H9 (cell line): ENCODE data around the gene GBGT1. TPM values are rescaled to one million over a fixed set of nuclear protein-coding genes. Genes with fewer than 3 reads are reported as not detected.

Experiments
- DNase-seq: peaks from one replicate; pipeline ENCODE4 v3.0.0-alpha.2; 2017
- H2AFZ ChIP-seq: one replicate; pipeline ENCODE4 v1.6.1; 2013; ENCODE audit warnings: mild to moderate bottlenecking, low read length, control low read depth, moderate library complexity
- H2AK5ac ChIP-seq: 2 replicates; pipeline ENCODE4 v1.6.1; 2013; ENCODE audit warnings: low read length, control low read depth, mixed read lengths; ENCODE audit not compliant: insufficient read length
- H2BK120ac ChIP-seq: one replicate; pipeline ENCODE4 v1.6.1; 2013; ENCODE audit warnings: low read depth, mild to moderate bottlenecking, low read length, control low read depth, inconsistent platforms; ENCODE audit not compliant: poor library complexity, severe bottlenecking
- H2BK12ac ChIP-seq: 2 replicates; pipeline ENCODE4 v1.6.1; 2013; ENCODE audit warnings: low read length, control low read depth, mixed read lengths, low read depth; ENCODE audit not compliant: insufficient read length
- H2BK15ac ChIP-seq: 2 replicates; pipeline ENCODE4 v1.6.1; 2013; ENCODE audit warnings: low read depth, low read length, control low read depth
- H2BK20ac ChIP-seq: one replicate; pipeline ENCODE4 v1.6.1; 2013; ENCODE audit warnings: low read depth, mild to moderate bottlenecking, low read length, control low read depth, inconsistent platforms; ENCODE audit not compliant: poor library complexity, severe bottlenecking
- H2BK5ac ChIP-seq: 2 replicates; pipeline ENCODE4 v1.6.1; 2013; ENCODE audit warnings: low read length, control low read depth, mixed read lengths; ENCODE audit not compliant: insufficient read length
- H3K14ac ChIP-seq: 2 replicates; pipeline ENCODE4 v1.6.1; 2013; ENCODE audit warnings: low read length, control low read depth; ENCODE audit not compliant: insufficient read depth
- H3K18ac ChIP-seq: 2 replicates; pipeline ENCODE4 v1.6.1; 2013; ENCODE audit warnings: low read depth, mild to moderate bottlenecking, mixed read lengths, low read length, control low read depth; ENCODE audit not compliant: insufficient read length
- H3K23ac ChIP-seq: 2 replicates; pipeline ENCODE4 v1.6.1; 2013; ENCODE audit warnings: low read length, control low read depth, mixed read lengths, low read depth; ENCODE audit not compliant: insufficient read length
- H3K23me2 ChIP-seq: 2 replicates; pipeline ENCODE4 v1.6.1; 2013; ENCODE audit warnings: low read depth, mild to moderate bottlenecking, mixed read lengths, low read length, control low read depth; ENCODE audit not compliant: insufficient read length, poor library complexity, severe bottlenecking
- H3K27ac ChIP-seq: 2 replicates; pipeline ENCODE4 v1.5.1; 2013; ENCODE audit warnings: low read length, control low read depth, mixed read lengths, low read depth; ENCODE audit not compliant: insufficient read length
- H3K27me3 ChIP-seq: 2 replicates; pipeline ENCODE4 v1.6.1; 2013; ENCODE audit warnings: low read length, control low read depth, inconsistent platforms; ENCODE audit not compliant: insufficient read depth
- H3K4ac ChIP-seq: 2 replicates; pipeline ENCODE4 v1.6.1; 2013; ENCODE audit warnings: low read depth, mild to moderate bottlenecking, control low read depth, inconsistent platforms, low read length, moderate library complexity
- H3K4me1 ChIP-seq: 2 replicates; pipeline ENCODE4 v1.6.1; 2013; ENCODE audit warnings: low read length, control low read depth, inconsistent platforms; ENCODE audit not compliant: insufficient read depth
- H3K4me2 ChIP-seq: 2 replicates; pipeline ENCODE4 v1.6.1; 2013; ENCODE audit warnings: low read length, control low read depth, mixed read lengths; ENCODE audit not compliant: insufficient read length, insufficient read depth
- H3K56ac ChIP-seq: 2 replicates; pipeline ENCODE4 v1.6.1; 2013; ENCODE audit warnings: low read depth, mild to moderate bottlenecking, mixed read lengths, low read length, control low read depth; ENCODE audit not compliant: insufficient read length
- H3K79me1 ChIP-seq: 2 replicates; pipeline ENCODE4 v1.6.1; 2013; ENCODE audit warnings: low read depth, mild to moderate bottlenecking, moderate library complexity, low read length, control low read depth, inconsistent platforms; ENCODE audit not compliant: insufficient read depth, poor library complexity, severe bottlenecking
- H3K79me2 ChIP-seq: 2 replicates; pipeline ENCODE4 v1.6.1; 2013; ENCODE audit warnings: low read length, control low read depth, inconsistent platforms; ENCODE audit not compliant: insufficient read depth
- H3K9ac ChIP-seq: 2 replicates; pipeline ENCODE4 v1.6.1; 2013; ENCODE audit warnings: low read length, control low read depth, mixed read lengths; ENCODE audit not compliant: insufficient read length; ENCODE audit errors: extremely low read depth
- H3K9me3 ChIP-seq: one replicate; pipeline ENCODE4 v1.6.1; 2013; ENCODE audit warnings: low read depth, low read length, inconsistent platforms; ENCODE audit not compliant: control insufficient read depth
- H3T11ph ChIP-seq: one replicate; pipeline ENCODE4 v1.6.1; 2013; ENCODE audit warnings: mild to moderate bottlenecking, low read length, control low read depth, inconsistent platforms
- H4K20me1 ChIP-seq: one replicate; pipeline ENCODE4 v1.6.1; 2013; ENCODE audit not compliant: control insufficient read depth, insufficient read length, insufficient read depth
- H4K5ac ChIP-seq: 2 replicates; pipeline ENCODE4 v1.6.1; 2013; ENCODE audit warnings: low read depth, mild to moderate bottlenecking, mixed read lengths, low read length, control low read depth; ENCODE audit not compliant: insufficient read length
- H4K8ac ChIP-seq: replicated peaks from 2 replicates; pipeline ENCODE4 v1.6.1; 2013; ENCODE audit warnings: low read length, control low read depth, mixed read lengths, low read depth; ENCODE audit not compliant: insufficient read length
- H4K91ac ChIP-seq: 2 replicates; pipeline ENCODE4 v1.6.1; 2013; ENCODE audit warnings: low read depth, mild to moderate bottlenecking, moderate library complexity, mixed read lengths, low read length, control low read depth; ENCODE audit not compliant: insufficient read length
- H3K27ac Mint-ChIP-seq, 3 experiments: 2 replicates in 2 of 3; 3 replicates in 1 of 3; pipeline ENCODE4 v1.8.0; 2020 to 2021; ENCODE audit warnings: mixed read lengths in 3 of 3, mild to moderate bottlenecking in 1 of 3, moderate library complexity in 1 of 3
- H3K27me3 Mint-ChIP-seq: 2 replicates; pipeline ENCODE4 v1.8.0; 2021; ENCODE audit warnings: low read depth, mild to moderate bottlenecking, moderate library complexity, mixed read lengths
- H3K36me3 Mint-ChIP-seq, 3 experiments: 2 replicates in 2 of 3; 3 replicates in 1 of 3; pipeline ENCODE4 v1.8.0; 2020 to 2021; ENCODE audit warnings: low read depth in 3 of 3, mixed read lengths in 3 of 3; ENCODE audit not compliant: insufficient read depth in 1 of 3
- H3K4me1 Mint-ChIP-seq, 2 experiments: 2 replicates each; pipeline ENCODE4 v1.8.0; 2020; ENCODE audit warnings: mixed read lengths in 2 of 2
- H3K4me3 Mint-ChIP-seq, 2 experiments: 2 replicates in 1 of 2; 3 replicates in 1 of 2; pipeline ENCODE4 v1.8.0; 2020 to 2021; ENCODE audit warnings: mild to moderate bottlenecking in 2 of 2, mixed read lengths in 2 of 2, moderate library complexity in 1 of 2
- H3K9me3 Mint-ChIP-seq, 2 experiments: 2 replicates in 1 of 2; 3 replicates in 1 of 2; pipeline ENCODE4 v1.8.0; 2020; ENCODE audit warnings: mild to moderate bottlenecking in 2 of 2, mixed read lengths in 2 of 2, moderate library complexity in 1 of 2
- CTCF ChIP-seq: fragments of 200-600 bp; sonication (generic); conservative IDR thresholded peaks from 3 replicates; pipeline ENCODE4 v1.8.0; 2021; ENCODE audit warnings: antibody characterized with exemption, mild to moderate bottlenecking
- WGBS: extraction: QIAGEN DNeasy Blood & Tissue Kit; methylation state at CpG from one replicate; pipeline ENCODE4 v1.1.7; 2013; ENCODE audit warnings: missing lambda C conversion rate, low lambda C conversion rate, mixed read lengths; ENCODE audit not compliant: insufficient read length; ENCODE audit errors: extremely low coverage; 5-methylcytosine and 5-hydroxymethylcytosine counted together
- total RNA-seq: library from RNA; stranded (reverse); gene quantifications from 2 replicates; pipeline ENCODE4 v1.2.1, GENCODE V29; 2021

GBGT1 gene
- total RNA-seq, 1 experiment from 2014 or later, result 9.3 TPM

DNA sequence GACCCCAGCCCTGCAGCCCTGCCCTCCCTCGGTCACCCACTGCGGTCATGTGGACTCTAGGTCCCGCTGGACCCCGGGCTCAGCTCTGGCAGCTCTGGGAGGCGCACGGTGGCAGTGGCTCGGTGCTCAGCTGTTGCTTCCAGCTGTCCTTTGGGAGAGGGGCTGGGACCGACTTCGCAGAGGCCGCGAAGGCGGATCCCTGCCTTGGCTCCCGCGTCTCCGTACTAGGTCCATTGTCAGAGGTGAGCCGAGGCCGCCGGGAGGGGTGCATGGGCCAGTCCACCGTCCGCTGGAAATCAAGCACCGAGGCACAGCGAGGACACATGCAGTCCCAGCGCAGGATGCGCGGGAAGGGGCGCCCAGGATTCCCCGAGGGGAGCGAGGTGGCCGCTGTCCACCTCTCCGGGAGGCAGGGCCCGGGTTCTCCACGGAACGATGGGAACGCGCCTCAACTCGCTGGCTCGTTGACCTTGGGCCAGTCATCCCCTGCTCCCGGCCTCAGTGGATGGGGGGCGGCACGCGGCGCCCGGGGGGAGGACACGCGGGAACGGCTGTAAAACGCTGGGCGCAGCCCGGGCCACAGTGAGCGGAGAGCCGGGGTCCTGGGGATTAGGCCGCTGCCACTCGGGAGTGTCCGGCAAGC, 732 bp downstream of the GBGT1 start:
- Mint-ChIP-seq H3K9me3 (no peaks in the 10 kb centered on the region), H3K4me3 (peak overlapping the region; percentile 51 to 73; a peak in 3 of 5 replicates), H3K27me3 (peaks cover 21% of the 10 kb centered on the region), H3K27ac (no peak overlapping the region), H3K4me1 (peaks cover 5 to 6% of the 10 kb centered on the region in 2 experiments), H3K36me3 (peaks cover 8 to 12% (median 9%) of the 10 kb centered on the region in 3 experiments; a peak in 5 of 7 replicates)
- no peak overlapping the region for H4K5ac ChIP-seq
- WGBS, result no CpG with 5 or more reads among the region's 54 CpGs
- DNase-seq, result no peak
- no peaks in the 10 kb centered on the region for H3K4me1 ChIP-seq
- H3K18ac ChIP-seq, result no peak overlapping the region
- no peaks in the 10 kb centered on the region for H3K79me1 ChIP-seq
- H3K27ac ChIP-seq, result no peak overlapping the region
- H3K23me2 ChIP-seq, result peaks cover 4% of the 10 kb centered on the region
- no peak overlapping the region for H3K14ac ChIP-seq
- H3K4me2 ChIP-seq, result peak overlapping the region; percentile 31
- H3K23ac ChIP-seq, result no peak overlapping the region
- H4K20me1 ChIP-seq, result no peaks in the 10 kb centered on the region
- no peak overlapping the region for H3K4ac ChIP-seq
- no peak overlapping the region for H2BK20ac ChIP-seq
- no peaks in the 10 kb centered on the region for H3K9me3 ChIP-seq
- no peaks in the 10 kb centered on the region for H3K79me2 ChIP-seq
- no peak overlapping the region for H3K9ac ChIP-seq
- H2AK5ac ChIP-seq, result no peak overlapping the region
- no peak overlapping the region for H2BK12ac ChIP-seq
- no peak overlapping the region for H3K56ac ChIP-seq
- H2BK15ac ChIP-seq, result no peak overlapping the region
- H3T11ph ChIP-seq, result no peak overlapping the region
- no peaks in the 10 kb centered on the region for H3K27me3 ChIP-seq
- H2AFZ ChIP-seq, result no peak overlapping the region
- H2BK120ac ChIP-seq, result no peak overlapping the region
- H4K91ac ChIP-seq, result no peak overlapping the region
- no peak overlapping the region for H4K8ac ChIP-seq
- H2BK5ac ChIP-seq, result no peak overlapping the region
- no peak for TF ChIP-seq CTCF
